HCT116 (cell line): ENCODE results near the gene ALG6. TPM values are rescaled to one million over a fixed set of nuclear protein-coding genes. Genes with fewer than 3 reads are reported as not detected.

Experiments used
- ATAC-seq: fragments of 200-7000 bp; cut with Tn5 transposase; 2 replicates; pipeline ENCODE4 v1.9.1; 2020; ENCODE audit warnings: mild to moderate bottlenecking, moderate library complexity
- BruUV-seq: library from RNA; stranded (reverse); fragments of 400-500 nt; replicated peaks from 2 replicates; lab custom pipeline; 2021; lab: Mats Ljungman, UMichigan
- CTCF ChIA-PET: fragments of 300-600 bp; sonication (Branson Sonifier 250); formaldehyde crosslinking; loops from one replicate; lab custom pipeline; 2021; ENCODE audit warnings: antibody characterized with exemption; lab: Charles Lee
- POLR2A ChIA-PET: fragments of 300-600, 350-600 bp; sonication (Branson Sonifier 250); formaldehyde crosslinking; loops from one replicate; lab custom pipeline; 2021; ENCODE audit warnings: antibody characterized with exemption; lab: Charles Lee
- RAD21 ChIA-PET, 2 experiments: fragments of 300-600 bp; sonication (Branson Sonifier 250); formaldehyde crosslinking; loops; one replicate each; lab custom pipeline; 2023; ENCODE audit warnings: low total read pairs in 2 of 2; ENCODE audit not compliant: uncharacterized antibody in 2 of 2, unreplicated experiment in 2 of 2, low non-redundant PET in 1 of 2; lab: Charles Lee
- DNase-seq: peaks from one replicate; pipeline ENCODE4 v3.0.0-alpha.2; 2010; ENCODE audit warnings: low read depth, low spot score
- H2AFZ ChIP-seq: fragments of 200-600 bp; shearing (Covaris generic), sonication (generic); 2 replicates; pipeline ENCODE4 v1.6.1; 2017; ENCODE audit warnings: low read depth, mixed run types, mixed read lengths, antibody characterized with exemption, low read length; ENCODE audit not compliant: poor library complexity, severe bottlenecking
- H3K27ac ChIP-seq: 2 replicates; pipeline ENCODE4 v1.5.1; 2012; ENCODE audit warnings: low read depth, low read length
- H3K27me3 ChIP-seq: fragments of 200-600 bp; sonication (generic); 2 replicates; pipeline ENCODE4 v1.6.1; 2016; ENCODE audit warnings: mixed run types, low read length, mixed read lengths; ENCODE audit not compliant: insufficient read depth
- H3K36me3 ChIP-seq, 2 experiments: fragments of 200-500 bp in 1 of 2; fragments of 200-600 bp in 1 of 2; sonication (Bioruptor generic) in 1 of 2; sonication (generic) in 1 of 2; 2 replicates each; pipeline versions ENCODE4 v1.5.1 to v1.6.1; 2014 to 2016; ENCODE audit warnings: low read length in 2 of 2, inconsistent platforms in 1 of 2, mixed read lengths in 1 of 2, mixed run types in 1 of 2; ENCODE audit not compliant: insufficient read depth in 2 of 2, control insufficient read depth in 1 of 2
- H3K4me1 ChIP-seq, 2 experiments: fragments of 200-600 bp in 1 of 2; sonication (generic) in 1 of 2; 2 replicates each; pipeline versions ENCODE4 v1.5.1 to v1.6.1; 2012 to 2017; ENCODE audit warnings: low read length in 2 of 2, inconsistent platforms in 1 of 2, mild to moderate bottlenecking in 1 of 2, mixed read lengths in 1 of 2, mixed run types in 1 of 2, moderate library complexity in 1 of 2; ENCODE audit not compliant: insufficient read depth in 2 of 2, control insufficient read depth in 1 of 2
- H3K4me2 ChIP-seq: fragments of 200-600 bp; sonication (generic); 2 replicates; pipeline ENCODE4 v1.6.1; 2017; ENCODE audit warnings: mixed run types, low read length, mixed read lengths
- H3K4me3 ChIP-seq, 2 experiments: fragments of 200-600 bp in 1 of 2; sonication (generic) in 1 of 2; replicated peaks in 1 of 2; 2 replicates each; pipeline ENCODE4 v1.5.1; 2011 to 2016; ENCODE audit warnings: low read length in 2 of 2, control low read depth in 1 of 2, low read depth in 1 of 2, mild to moderate bottlenecking in 1 of 2, mixed read lengths in 1 of 2, mixed run types in 1 of 2
- H3K79me2 ChIP-seq: fragments of 200-600 bp; sonication (generic); 2 replicates; pipeline ENCODE4 v1.6.1; 2017; ENCODE audit warnings: mild to moderate bottlenecking, mixed run types, low read length, moderate library complexity, mixed read lengths; ENCODE audit not compliant: insufficient read depth
- H3K9ac ChIP-seq: fragments of 200-600 bp; sonication (generic); 2 replicates; pipeline ENCODE4 v1.6.1; 2016; ENCODE audit warnings: low read length, mixed read lengths
- H3K9me2 ChIP-seq: fragments of 200-600 bp; sonication (generic), shearing (Covaris generic); 2 replicates; pipeline ENCODE4 v1.6.1; 2017; ENCODE audit warnings: mixed run types, mild to moderate bottlenecking, moderate library complexity; ENCODE audit not compliant: insufficient read depth
- H3K9me3 ChIP-seq, 2 experiments: fragments of 200-500 bp in 1 of 2; fragments of 200-600 bp in 1 of 2; sonication (Bioruptor generic) in 1 of 2; sonication (generic) in 1 of 2; 2 replicates each; pipeline ENCODE4 v1.6.1; 2014 to 2017; ENCODE audit warnings: low read length in 2 of 2, mixed read lengths in 2 of 2, inconsistent platforms in 1 of 2, low read depth in 1 of 2, mild to moderate bottlenecking in 1 of 2, mixed run types in 1 of 2, moderate library complexity in 1 of 2; ENCODE audit not compliant: control insufficient read depth in 1 of 2, insufficient read depth in 1 of 2
- H4K20me1 ChIP-seq: fragments of 200-600 bp; sonication (generic), shearing (Covaris generic); 2 replicates; pipeline ENCODE4 v1.6.1; 2017; ENCODE audit warnings: mixed run types, mild to moderate bottlenecking, moderate library complexity; ENCODE audit not compliant: insufficient read depth
- CBX3 ChIP-seq: IDR thresholded peaks from 2 replicates; pipeline ENCODE4 v1.6.1; 2012; ENCODE audit warnings: low read depth
- ELF1 ChIP-seq: IDR thresholded peaks from 2 replicates; pipeline ENCODE4 v1.6.1; 2012; ENCODE audit warnings: low read depth, borderline replicate concordance
- EZH2 ChIP-seq: fragments of 200-600 bp; sonication (generic); IDR thresholded peaks from 2 replicates; pipeline ENCODE4 v1.6.1; 2017; ENCODE audit warnings: antibody characterized with exemption, mixed run types
- EZH2phosphoT487 ChIP-seq: fragments of 200-600 bp; IDR thresholded peaks from 2 replicates; pipeline ENCODE4 v1.6.1; 2018; ENCODE audit warnings: antibody characterized with exemption, borderline replicate concordance
- FOSL1 ChIP-seq: IDR thresholded peaks from 2 replicates; pipeline ENCODE4 v1.6.1; 2012; ENCODE audit warnings: low read depth
- JUND ChIP-seq: IDR thresholded peaks from 2 replicates; pipeline ENCODE4 v1.6.1; 2012
- POLR2A ChIP-seq: IDR thresholded peaks from 2 replicates; pipeline ENCODE4 v1.7.0; 2011; ENCODE audit warnings: borderline replicate concordance; ENCODE audit not compliant: insufficient read depth, insufficient read length; ENCODE audit errors: extremely low read depth
- POLR2AphosphoS5 ChIP-seq: IDR thresholded peaks from 2 replicates; pipeline ENCODE4 v1.6.1; 2011; ENCODE audit warnings: mild to moderate bottlenecking, low read depth, low read length, moderate library complexity
- RAD21 ChIP-seq: IDR thresholded peaks from 2 replicates; pipeline ENCODE4 v1.6.1; 2012; ENCODE audit warnings: low read depth, mild to moderate bottlenecking
- SIN3A ChIP-seq: IDR thresholded peaks from 2 replicates; pipeline ENCODE4 v1.6.1; 2012; ENCODE audit warnings: low read depth
- SP1 ChIP-seq: IDR thresholded peaks from 2 replicates; pipeline ENCODE4 v1.6.1; 2012; ENCODE audit warnings: low read depth
- SRF ChIP-seq: IDR thresholded peaks from 2 replicates; pipeline ENCODE4 v1.6.1; 2012; ENCODE audit warnings: low read depth
- TCF7L2 ChIP-seq: IDR thresholded peaks from 2 replicates; pipeline ENCODE4 v1.7.0; 2011; ENCODE audit warnings: borderline replicate concordance, inconsistent platforms; ENCODE audit not compliant: insufficient read depth, insufficient read length; ENCODE audit errors: extremely low read depth
- YY1 ChIP-seq: IDR thresholded peaks from 2 replicates; pipeline ENCODE4 v1.6.1; 2011; ENCODE audit warnings: low read length, low read depth, moderate library complexity, mild to moderate bottlenecking; ENCODE audit not compliant: insufficient replicate concordance; ENCODE audit errors: extremely low read depth
- ZNF274 ChIP-seq: fragments of 200-500 bp; sonication (Bioruptor generic); IDR thresholded peaks from 2 replicates; pipeline ENCODE4 v1.6.1; 2014; ENCODE audit warnings: mild to moderate bottlenecking, low read depth, low read length, inconsistent platforms
- intact Hi-C: fragments of 100-400 bp; cut with micrococcal nuclease; formaldehyde crosslinking; loops from 2 replicates; pipeline ENCODE4 v1.10.0; 2022
- total RNA-seq: library from RNA; stranded (reverse); gene quantifications from one replicate; pipeline ENCODE4 v1.2.1, GENCODE V29; 2021; ENCODE audit not compliant: unreplicated experiment
- TF ChIP-seq, protein P1 (sequence below): IDR thresholded peaks from 2 replicates; pipeline ENCODE4 v1.6.1; 2011; ENCODE audit warnings: mild to moderate bottlenecking, low read length, moderate library complexity; ENCODE audit not compliant: insufficient replicate concordance; ENCODE audit errors: extremely low read depth
- TF ChIP-seq, protein P2 (sequence below): IDR thresholded peaks from 2 replicates; pipeline ENCODE4 v1.6.1; 2012
- TF ChIP-seq, protein P3 (sequence below): IDR thresholded peaks from 2 replicates; pipeline ENCODE4 v1.6.1; 2012

ALG6 gene
- total RNA-seq, 1 experiment from 2014 or later: 14.7 TPM

DNA sequence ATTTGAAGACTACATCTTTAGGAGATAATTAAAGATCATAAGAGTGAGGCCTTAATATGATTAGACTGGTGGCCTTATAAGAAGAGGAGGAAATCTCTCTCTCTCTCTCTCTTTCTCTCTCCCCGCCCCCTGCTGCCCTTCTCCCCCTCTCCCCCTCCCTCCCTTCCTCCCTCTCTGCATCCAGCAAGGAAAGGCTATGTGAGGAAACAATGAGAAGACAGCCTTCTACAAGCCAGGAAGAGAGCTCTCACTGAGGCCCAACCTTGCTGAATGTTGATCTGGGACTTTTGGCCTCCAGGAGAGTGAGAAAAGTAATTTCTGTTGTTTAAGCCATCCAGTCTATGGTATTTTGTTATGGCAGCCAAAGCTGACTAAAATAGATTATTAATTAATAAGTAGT is 23.5 kb upstream of the ALG6 start:
- no peaks in the 10 kb centered on the region for H4K20me1 ChIP-seq
- BruUV-seq: no TSS peak
- no peaks in the 10 kb centered on the region for H3K4me1 ChIP-seq
- H3K9ac ChIP-seq: no peak overlapping the region
- H3K4me2 ChIP-seq: no peak overlapping the region
- H3K79me2 ChIP-seq: no peaks in the 10 kb centered on the region
- H3K4me3 ChIP-seq: no peak overlapping the region
- DNase-seq (no peak), ATAC-seq (no peak)
- intact Hi-C loops: no loop called here
- CTCF ChIA-PET: no interaction called here
- H3K27me3 ChIP-seq: no peaks in the 10 kb centered on the region
- H3K27ac ChIP-seq: no peak overlapping the region
- POLR2A ChIA-PET: no interaction called here
- RAD21 ChIA-PET: no interaction called here
- no peaks in the 10 kb centered on the region for H3K9me3 ChIP-seq
- TF ChIP-seq POLR2AphosphoS5 (no peak), EZH2phosphoT487 (no peak), POLR2A (no peak), FOSL1 (no peak), RAD21 (no peak), SRF (no peak), ZNF274 (no peak), SP1 (no peak), JUND (no peak), CBX3 (no peak), ELF1 (no peak), SIN3A (no peak), YY1 (no peak), TCF7L2 (no peak), EZH2 (no peak)
- TF ChIP-seq, protein P1, sequence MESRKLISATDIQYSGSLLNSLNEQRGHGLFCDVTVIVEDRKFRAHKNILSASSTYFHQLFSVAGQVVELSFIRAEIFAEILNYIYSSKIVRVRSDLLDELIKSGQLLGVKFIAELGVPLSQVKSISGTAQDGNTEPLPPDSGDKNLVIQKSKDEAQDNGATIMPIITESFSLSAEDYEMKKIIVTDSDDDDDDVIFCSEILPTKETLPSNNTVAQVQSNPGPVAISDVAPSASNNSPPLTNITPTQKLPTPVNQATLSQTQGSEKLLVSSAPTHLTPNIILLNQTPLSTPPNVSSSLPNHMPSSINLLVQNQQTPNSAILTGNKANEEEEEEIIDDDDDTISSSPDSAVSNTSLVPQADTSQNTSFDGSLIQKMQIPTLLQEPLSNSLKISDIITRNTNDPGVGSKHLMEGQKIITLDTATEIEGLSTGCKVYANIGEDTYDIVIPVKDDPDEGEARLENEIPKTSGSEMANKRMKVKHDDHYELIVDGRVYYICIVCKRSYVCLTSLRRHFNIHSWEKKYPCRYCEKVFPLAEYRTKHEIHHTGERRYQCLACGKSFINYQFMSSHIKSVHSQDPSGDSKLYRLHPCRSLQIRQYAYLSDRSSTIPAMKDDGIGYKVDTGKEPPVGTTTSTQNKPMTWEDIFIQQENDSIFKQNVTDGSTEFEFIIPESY: no peak
- TF ChIP-seq, protein P2, sequence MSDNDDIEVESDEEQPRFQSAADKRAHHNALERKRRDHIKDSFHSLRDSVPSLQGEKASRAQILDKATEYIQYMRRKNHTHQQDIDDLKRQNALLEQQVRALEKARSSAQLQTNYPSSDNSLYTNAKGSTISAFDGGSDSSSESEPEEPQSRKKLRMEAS: no peak
- TF ChIP-seq, protein P3, sequence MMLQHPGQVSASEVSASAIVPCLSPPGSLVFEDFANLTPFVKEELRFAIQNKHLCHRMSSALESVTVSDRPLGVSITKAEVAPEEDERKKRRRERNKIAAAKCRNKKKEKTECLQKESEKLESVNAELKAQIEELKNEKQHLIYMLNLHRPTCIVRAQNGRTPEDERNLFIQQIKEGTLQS: no peak
- H2AFZ ChIP-seq: no peak overlapping the region
- H3K36me3 ChIP-seq: no peaks in the 10 kb centered on the region
- H3K9me2 ChIP-seq: no peaks in the 10 kb centered on the region
